ENCODE measurements around the gene PLEKHA7.
"Not testable (repeated sequence)": the region's sequence is repeated elsewhere in the genome, so short reads cannot be mapped to it uniquely, and the experiment has no call there.

PLEKHA7 gene

GRCh38 chr11:16889905-16890304, 124.3 kb downstream of the PLEKHA7 start:
- no peak for DNase-seq

GRCh38 chr11:16889010-16889409, 125.2 kb downstream of the PLEKHA7 start:
- not testable (repeated sequence) for DNase-seq

- DNase-seq, result not testable (repeated sequence)
Observed at GRCh38 chr11:16887887-16888286, 126.3 kb downstream of the PLEKHA7 start.

GRCh38 chr11:16883174-16883573, 131.0 kb downstream of the PLEKHA7 start:
- DNase-seq, result peak in 1 of 56 donors; percentile 8

- DNase-seq, result no peak
Observed at GRCh38 chr11:16881766-16882165, 132.4 kb downstream of the PLEKHA7 start.

- peak in 21 of 56 donors; percentile 4 to 40 (median 21) for DNase-seq
Observed at GRCh38 chr11:16881074-16881709, 133.0 kb downstream of the PLEKHA7 start.

DNA sequence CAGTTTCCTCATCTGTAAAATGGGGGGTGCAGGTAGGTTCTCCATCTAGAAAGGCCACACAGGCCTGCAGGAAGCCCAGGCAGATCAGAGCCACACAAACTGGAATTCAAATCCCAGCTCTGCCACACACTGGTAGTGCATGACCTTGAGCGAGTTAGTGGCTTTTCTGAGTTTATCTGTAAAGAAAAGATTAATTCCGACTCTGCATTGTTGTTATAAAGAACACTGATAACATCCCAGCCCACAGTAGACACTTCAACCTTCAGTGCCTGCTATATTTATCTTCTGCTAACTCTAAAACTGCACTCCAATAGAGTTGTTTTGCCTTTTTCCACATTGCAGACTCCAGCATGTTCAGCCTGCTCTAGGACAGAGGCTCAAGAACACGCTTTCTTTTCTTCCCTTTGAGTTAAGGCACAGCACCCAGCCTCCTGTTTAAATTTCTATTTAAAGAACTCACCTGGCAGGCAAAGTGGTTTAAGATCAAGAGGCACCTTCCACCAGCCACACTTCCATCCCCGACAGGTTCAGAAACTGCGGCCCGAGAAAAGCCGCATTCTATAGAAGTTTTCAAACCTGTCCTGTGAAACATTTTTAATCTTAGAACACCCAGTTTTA, 133.9 kb downstream of the PLEKHA7 start:
- DNase-seq, result no peak

DNA sequence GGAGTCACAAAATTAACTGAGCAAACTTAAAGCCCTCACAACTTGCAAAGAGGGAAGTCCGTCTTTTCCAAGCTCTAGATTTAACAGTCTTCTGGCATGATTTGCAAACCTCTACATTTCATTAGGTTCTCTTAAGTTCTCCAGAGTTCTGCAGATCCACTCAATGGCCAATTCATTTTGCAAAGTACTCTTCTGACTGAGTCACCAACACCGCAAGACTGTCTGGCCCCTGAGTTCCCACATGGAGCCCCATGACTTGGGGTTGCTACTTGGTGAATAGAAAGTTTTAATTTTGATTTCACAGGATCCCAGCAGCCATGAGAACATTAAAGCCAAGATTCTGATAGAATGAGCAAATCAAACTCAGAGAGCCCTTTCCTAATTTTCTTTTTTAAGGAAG, 134.5 kb downstream of the PLEKHA7 start:
- no peak for DNase-seq

DNA sequence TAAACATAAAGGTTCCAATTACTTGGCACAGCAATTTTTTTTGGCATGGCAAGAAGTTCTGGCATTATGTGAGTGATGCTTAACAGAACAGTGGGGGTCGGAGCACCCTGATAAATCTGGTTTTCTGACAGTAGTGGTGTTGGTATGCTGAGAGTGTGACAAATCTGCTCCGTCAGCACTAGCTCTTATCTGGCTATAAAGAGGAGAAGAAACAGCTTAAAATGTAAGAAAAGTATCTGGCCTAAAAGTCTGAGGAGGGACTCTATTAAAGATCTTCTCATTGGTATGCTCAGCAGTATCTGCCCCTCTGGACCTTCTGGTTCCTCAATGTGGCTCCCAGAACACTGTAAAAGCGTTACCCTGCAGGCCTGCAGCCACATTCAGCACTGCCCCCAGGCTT, 137.4 kb downstream of the PLEKHA7 start:
- no peak for DNase-seq

DNA sequence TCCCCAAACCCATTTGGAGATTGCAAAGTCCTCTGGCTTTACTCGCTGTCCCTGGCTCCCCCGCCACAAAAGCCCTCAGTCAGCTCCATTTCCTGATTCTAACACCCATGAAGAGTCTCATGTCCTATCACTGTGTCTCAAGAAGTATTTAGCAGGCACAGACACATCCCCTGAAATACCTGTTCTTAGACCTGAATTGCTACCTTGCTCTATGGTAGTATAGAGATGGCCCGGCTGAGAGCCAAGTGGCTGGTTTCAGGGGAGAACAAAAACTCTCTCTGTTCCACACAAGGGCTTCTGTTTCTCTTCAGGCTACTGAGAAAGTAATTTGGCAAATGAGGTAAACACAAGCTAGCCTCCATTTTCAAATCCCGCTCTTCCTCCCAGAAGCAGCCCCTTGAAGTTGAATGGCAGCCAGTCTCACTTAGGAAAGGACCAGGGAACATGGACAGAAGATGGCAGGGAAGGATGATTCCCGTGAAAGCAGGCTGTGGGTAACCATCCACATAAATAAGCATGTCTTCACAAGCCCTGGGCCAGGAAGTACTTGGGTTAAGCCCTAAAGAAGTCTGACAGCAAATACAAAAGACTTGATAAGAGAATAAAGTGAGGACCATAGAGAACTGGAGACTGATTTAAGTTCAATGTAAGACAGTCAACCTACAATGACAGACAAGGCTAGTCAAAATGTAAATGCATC, 138.0 kb downstream of the PLEKHA7 start:
- no peak for DNase-seq

DNA sequence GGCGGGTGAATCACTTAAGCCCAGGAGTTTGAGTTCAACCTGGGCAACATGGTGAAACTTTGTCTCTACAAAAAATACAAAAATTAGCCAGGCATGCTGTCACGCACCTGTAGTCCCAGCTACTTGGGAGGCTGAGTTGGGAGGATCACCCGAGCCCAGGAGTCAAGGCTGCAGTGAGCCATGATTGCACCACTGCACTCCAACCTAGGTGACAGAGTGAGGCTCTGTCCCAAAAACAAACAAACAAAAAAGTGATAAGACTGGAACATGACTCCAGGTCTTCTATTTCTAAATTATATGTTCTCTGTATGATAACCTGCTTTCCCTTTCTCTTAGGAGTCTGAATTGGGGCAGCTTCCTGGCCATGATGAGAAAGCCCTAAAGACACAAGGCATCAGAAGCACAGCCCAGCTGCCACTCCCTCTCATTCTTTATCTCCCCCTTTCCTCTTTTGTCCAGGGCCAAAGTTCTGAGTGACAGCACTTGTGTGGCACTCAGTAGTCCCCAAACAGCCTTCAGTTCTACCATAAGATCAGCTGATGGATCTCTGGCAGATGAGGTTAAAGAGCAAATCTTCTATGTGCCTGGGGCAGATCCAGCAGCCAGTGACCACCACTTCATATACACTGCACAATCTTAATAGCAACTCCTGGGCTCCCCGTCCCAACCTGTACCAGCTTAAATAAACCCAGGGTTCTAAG, 139.8 kb downstream of the PLEKHA7 start:
- DNase-seq, result no peak

- no peak for DNase-seq
Observed at GRCh38 chr11:16873289-16873688, 140.9 kb downstream of the PLEKHA7 start.

DNA sequence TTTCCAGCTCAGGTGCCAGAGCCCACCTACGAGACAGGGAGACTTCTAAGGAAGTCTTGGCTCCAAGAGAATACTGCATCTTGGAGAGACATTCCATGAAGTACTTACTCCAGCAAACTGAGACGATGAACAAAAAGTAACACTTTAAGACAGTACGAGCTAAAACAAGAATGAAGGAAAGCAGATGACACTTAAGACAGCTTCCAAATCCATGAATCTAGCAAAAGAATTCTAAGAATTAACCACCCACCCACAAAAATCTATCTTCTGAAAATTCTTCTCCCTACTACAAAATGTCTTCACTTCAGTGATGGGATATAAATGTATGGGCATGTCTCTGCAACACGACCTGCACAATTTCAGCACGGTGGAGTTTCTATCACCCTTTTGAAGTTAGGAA, 142.8 kb downstream of the PLEKHA7 start:
- peak in 1 of 56 donors; percentile 24 for DNase-seq

DNA sequence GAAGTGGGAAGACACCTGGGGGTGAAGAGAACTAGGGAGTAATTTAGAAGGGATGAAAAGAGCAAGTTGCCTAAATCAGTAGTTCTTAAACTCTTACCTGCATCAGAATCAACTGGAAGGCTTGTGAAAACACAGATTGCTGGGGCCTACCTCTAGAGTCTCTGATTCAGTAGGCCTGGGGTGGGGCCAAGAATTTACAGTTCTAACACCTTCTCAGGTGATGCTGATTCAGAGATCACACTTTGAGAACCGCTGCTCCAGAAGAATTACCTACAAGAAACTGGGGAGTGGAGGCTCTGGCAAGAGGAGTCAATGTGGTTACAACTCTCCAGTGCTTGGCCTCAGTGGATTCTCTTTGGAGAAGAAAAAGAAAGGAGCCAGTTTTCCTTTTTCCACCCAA, 147.1 kb downstream of the PLEKHA7 start:
- no peak for DNase-seq

GRCh38 chr11:16864428-16864827, 149.8 kb downstream of the PLEKHA7 start:
- DNase-seq, result not testable (repeated sequence)

DNA sequence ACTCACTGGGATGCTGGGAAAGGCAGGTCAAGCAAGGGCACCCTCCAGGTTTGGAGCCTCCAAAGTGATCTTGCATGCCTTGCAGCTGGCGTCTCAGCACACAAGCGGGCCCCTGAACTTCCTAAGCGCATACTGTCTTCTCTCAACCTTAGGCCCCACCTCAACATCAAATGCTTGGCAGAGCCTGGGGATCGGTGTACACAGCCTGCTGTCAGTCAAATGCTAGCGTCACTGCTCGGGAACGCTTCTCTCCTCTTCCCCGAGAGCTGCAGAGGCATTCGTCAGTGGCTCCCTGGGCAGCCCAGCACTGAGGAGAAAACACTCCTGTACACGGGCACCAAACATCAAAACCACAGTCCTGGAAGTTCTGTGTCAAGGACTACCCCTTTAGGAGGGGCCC, 150.8 kb downstream of the PLEKHA7 start:
- DNase-seq, result no peak

DNA sequence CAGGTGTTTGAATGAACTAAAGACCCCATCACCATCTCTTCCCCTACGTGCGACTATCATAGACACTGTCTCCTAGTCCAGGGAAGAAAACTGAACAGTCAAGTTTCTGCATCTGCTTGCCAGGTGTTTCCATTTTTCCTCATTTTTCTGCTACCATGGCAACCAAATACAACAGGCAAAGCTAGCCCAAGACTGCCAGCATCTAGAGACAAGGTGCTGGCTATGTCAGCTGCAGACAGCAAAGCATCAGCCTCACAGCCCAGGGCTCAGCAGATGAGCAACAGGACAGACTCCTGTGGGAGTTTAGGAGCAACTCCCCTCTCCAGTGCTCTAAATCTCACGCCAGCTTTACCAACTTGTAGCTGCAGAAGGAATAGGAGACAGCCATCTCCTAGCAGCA, 151.5 kb downstream of the PLEKHA7 start:
- no peak for DNase-seq

GRCh38 chr11:16861862-16862261, 152.4 kb downstream of the PLEKHA7 start:
- no peak for DNase-seq

GRCh38 chr11:16860617-16861016, 153.6 kb downstream of the PLEKHA7 start:
- no peak for DNase-seq

- DNase-seq, result no peak
Observed at GRCh38 chr11:16859651-16860050, 154.6 kb downstream of the PLEKHA7 start.

GRCh38 chr11:16857186-16857585, 157.0 kb downstream of the PLEKHA7 start:
- no peak for DNase-seq

DNA sequence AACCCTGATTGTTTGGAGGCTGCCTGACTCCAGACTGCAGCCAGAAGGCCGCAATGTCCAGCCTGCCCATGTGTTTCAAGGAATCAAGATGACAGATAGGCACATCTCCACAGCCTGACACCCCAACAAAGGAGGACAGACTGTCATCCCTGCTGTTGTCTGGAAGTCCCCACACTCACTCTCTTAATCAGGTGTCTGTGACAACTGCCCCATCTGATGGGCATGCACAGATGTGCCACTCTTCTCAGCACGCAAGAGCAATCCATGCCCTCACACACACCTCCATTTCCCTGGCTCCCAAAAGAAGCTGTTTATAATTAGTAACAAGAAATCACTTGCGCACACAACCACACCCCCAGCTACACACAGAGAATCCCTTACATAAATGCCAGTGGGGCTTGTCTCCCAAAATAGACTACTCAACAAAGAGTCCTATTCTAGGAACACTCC, 158.2 kb downstream of the PLEKHA7 start:
- DNase-seq, result no peak
